Measurements from ENCODE around the gene MPI. TPM values are rescaled to one million over a fixed set of nuclear protein-coding genes. Genes with fewer than 3 reads are reported as not detected.
"Not testable (repeated sequence)": the region's sequence is repeated elsewhere in the genome, so short reads cannot be mapped to it uniquely, and the experiment has no call there.

MPI gene
- total RNA-seq, 1 donor from 2014 or later: 52.3 TPM

DNA sequence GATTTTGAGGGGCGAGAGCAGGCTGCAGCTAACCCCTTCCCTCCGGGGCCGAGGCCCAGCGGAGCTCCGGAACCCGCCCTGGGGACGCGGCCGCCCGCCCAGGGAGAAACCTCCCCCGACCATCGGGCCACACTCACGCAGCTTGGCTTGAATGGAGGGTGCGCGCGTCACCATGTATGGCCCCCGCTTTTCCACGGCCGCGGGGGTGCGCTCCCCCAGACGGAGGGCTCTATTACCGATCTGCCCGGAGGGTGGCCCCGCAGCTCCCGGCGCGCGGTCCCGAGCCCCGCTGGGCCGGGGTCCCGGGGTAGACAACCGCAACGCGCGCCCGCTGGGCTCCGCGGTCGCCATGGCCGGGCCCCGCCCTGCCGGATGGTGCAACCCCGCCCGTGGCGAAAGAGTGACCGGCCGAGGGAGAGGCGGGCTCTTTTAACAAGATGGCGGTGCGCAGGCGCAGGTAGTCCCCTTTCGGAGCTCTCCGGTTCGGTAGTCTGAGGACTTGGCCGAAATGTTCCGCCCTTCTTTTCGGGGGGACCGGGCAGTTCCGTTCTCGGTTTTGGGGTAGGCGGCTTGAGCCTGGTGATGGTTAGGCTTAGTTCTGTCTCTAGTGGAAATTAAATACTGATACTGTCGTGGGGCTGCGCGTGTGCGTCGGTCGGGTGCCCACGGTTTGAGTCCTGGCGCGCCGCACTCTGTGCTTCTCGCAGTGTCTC is 16.8 kb downstream of the MPI start, which contains the start of gene FAM219B:
Gene FAM219B (minus strand): TSS at position 402 of the 713 bp plus-strand sequence. CDS start 51 bp downstream, at position 351.
- H3K4me3 ChIP-seq: peak within 1 kb of the TSS; percentile 93
- peaks cover 59% of the 10 kb centered on the region for H3K4me1 ChIP-seq
- TF ChIP-seq CTCF (IDR thresholded peaks at IDR 0.05; ENCODE audit: borderline replicate concordance): no peak
- H3K27ac ChIP-seq (replicated peaks): peak within 1 kb of the TSS; percentile 97
- no peaks in the 10 kb centered on the region for H3K27me3 ChIP-seq (ENCODE audit: low read depth)
- peak; percentile 95 for DNase-seq
- no peaks in the 10 kb centered on the region for H3K9me3 ChIP-seq (replicated peaks)
- intact Hi-C loops (cut with micrococcal nuclease): no loop called here
- peaks cover 41% of the 10 kb centered on the region for H3K36me3 ChIP-seq

- Histone ChIP-seq H3K4me3 (peak overlapping the region; percentile 93), H3K36me3 (peaks cover 42% of the 10 kb centered on the region), H3K27ac (replicated peaks) (peak overlapping the region; percentile 97), H3K4me1 (peaks cover 52% of the 10 kb centered on the region), H3K9me3 (replicated peaks) (no peaks in the 10 kb centered on the region), H3K27me3 (ENCODE audit: low read depth) (no peaks in the 10 kb centered on the region)
- intact Hi-C loops (cut with micrococcal nuclease): no loop called here
- no peak for TF ChIP-seq CTCF (IDR thresholded peaks at IDR 0.05; ENCODE audit: borderline replicate concordance)
- DNase-seq: peak; percentile 43
Measured at GRCh38 chr15:74907163-74907870, 17.5 kb downstream of the MPI start.

DNA sequence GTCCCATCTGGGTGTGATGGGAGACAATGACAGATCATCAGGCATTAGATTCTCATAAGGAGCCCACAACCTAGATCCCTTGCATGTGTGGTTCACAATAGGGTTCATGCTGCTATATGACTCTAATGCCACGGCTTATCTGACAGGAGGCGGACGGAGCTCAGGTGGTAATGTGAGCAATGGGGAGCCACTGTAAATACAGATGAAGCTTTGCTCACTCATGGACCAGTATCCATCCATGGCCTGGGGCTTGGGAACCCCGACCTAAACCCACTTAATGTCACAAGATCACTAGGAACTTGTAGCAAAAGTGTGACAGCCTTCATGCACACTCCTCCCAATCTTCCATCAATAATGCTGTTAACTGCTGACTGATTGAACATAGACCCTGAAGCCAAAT is 18.8 kb downstream of the MPI start:
- H3K4me3 ChIP-seq: no peak overlapping the region
- H3K9me3 ChIP-seq (replicated peaks): no peaks in the 10 kb centered on the region
- intact Hi-C loops (cut with micrococcal nuclease): no loop called here
- no peak for TF ChIP-seq CTCF (IDR thresholded peaks at IDR 0.05; ENCODE audit: borderline replicate concordance)
- peaks cover 42% of the 10 kb centered on the region for H3K36me3 ChIP-seq
- H3K27me3 ChIP-seq (ENCODE audit: low read depth): no peaks in the 10 kb centered on the region
- no peak overlapping the region for H3K27ac ChIP-seq (replicated peaks)
- no peak for DNase-seq
- H3K4me1 ChIP-seq: peaks cover 41% of the 10 kb centered on the region

DNA sequence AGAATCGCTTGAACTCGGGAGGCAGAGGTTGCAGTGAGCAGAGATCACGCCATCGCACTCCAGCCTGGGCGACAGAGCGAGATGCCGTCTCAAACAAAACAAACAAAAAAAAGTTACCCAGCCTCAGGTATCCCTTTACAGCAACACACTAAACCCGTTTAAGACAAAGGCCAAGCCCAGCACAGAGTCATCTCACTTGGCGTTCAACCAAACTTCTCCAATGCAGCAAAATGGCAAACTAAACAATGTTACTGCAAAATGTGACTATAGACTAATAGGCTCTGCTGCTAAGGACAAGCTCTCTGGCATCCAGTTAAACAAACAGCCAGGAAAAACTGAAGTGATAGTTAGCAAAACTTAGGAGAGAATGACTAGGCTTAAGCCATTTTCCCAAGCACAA is 23.2 kb downstream of the MPI start:
- Histone ChIP-seq H3K27me3 (ENCODE audit: low read depth) (no peaks in the 10 kb centered on the region), H3K4me1 (no peaks in the 10 kb centered on the region), H3K27ac (replicated peaks) (no peak overlapping the region), H3K36me3 (peaks cover 72% of the 10 kb centered on the region), H3K9me3 (replicated peaks) (no peaks in the 10 kb centered on the region), H3K4me3 (no peak overlapping the region)
- no peak for TF ChIP-seq CTCF (IDR thresholded peaks at IDR 0.05; ENCODE audit: borderline replicate concordance)
- no peak for DNase-seq
- intact Hi-C loops (cut with micrococcal nuclease): no loop called here

- H3K9me3 ChIP-seq (replicated peaks); H3K27me3 ChIP-seq (ENCODE audit: low read depth); H3K4me3 ChIP-seq; DNase-seq; H3K27ac ChIP-seq (replicated peaks); intact Hi-C loops (cut with micrococcal nuclease); H3K4me1 ChIP-seq: not testable (repeated sequence)
- peaks cover 80% of the 10 kb centered on the region for H3K36me3 ChIP-seq
Measured at GRCh38 chr15:74913799-74914198, 24.0 kb downstream of the MPI start.

- no peak for DNase-seq
- peaks cover 100% of the 10 kb centered on the region for H3K36me3 ChIP-seq
- intact Hi-C loops (cut with micrococcal nuclease): no loop called here
- TF ChIP-seq CTCF (IDR thresholded peaks at IDR 0.05; ENCODE audit: borderline replicate concordance): no peak
- H3K27me3 ChIP-seq (ENCODE audit: low read depth): no peaks in the 10 kb centered on the region
- no peak overlapping the region for H3K27ac ChIP-seq (replicated peaks)
- no peak overlapping the region for H3K4me3 ChIP-seq
- H3K9me3 ChIP-seq (replicated peaks): no peaks in the 10 kb centered on the region
- H3K4me1 ChIP-seq: no peaks in the 10 kb centered on the region
Measured at GRCh38 chr15:74917676-74918075, 27.8 kb downstream of the MPI start.
